Panc1 (cell line): Measurements from ENCODE around the gene RARRES2. TPM values are rescaled to one million over a fixed set of nuclear protein-coding genes. Genes with fewer than 3 reads are reported as not detected.
A peak's percentile ranks its signal among the peaks of the same experiment; 100 is the strongest.

Experiments used
- ATAC-seq: fragments of 200-7000 bp; cut with Tn5 transposase; 2 replicates; pipeline ENCODE4 v1.9.1; 2020; ENCODE audit warnings: mild to moderate bottlenecking, moderate library complexity
- BruUV-seq: library from RNA; stranded (reverse); fragments of 400-500 nt; replicated peaks from 2 replicates; lab custom pipeline; 2021; lab: Mats Ljungman, UMichigan
- CTCF ChIA-PET: fragments of 300-600 bp; sonication (Branson Sonifier 250); formaldehyde crosslinking; loops from one replicate; lab custom pipeline; 2022; ENCODE audit warnings: antibody characterized with exemption; lab: Charles Lee
- POLR2A ChIA-PET: fragments of 300-600 bp; sonication (Branson Sonifier 250); formaldehyde crosslinking; loops from one replicate; lab custom pipeline; 2022; ENCODE audit warnings: antibody characterized with exemption; lab: Charles Lee
- DNase-seq: peaks from one replicate; pipeline ENCODE4 v3.0.0-alpha.2; 2010; ENCODE audit warnings: low read depth, low spot score
- H3K27ac ChIP-seq: 2 replicates; pipeline ENCODE4 v1.5.1; 2011; ENCODE audit warnings: mild to moderate bottlenecking, low read length, inconsistent platforms
- H3K27me3 ChIP-seq: fragments of 200-500 bp; sonication (Bioruptor generic); 2 replicates; pipeline ENCODE4 v1.6.0; 2014; ENCODE audit warnings: low read length, inconsistent platforms; ENCODE audit not compliant: control insufficient read depth, insufficient read depth
- H3K36me3 ChIP-seq: fragments of 200-500 bp; sonication (Bioruptor generic); 2 replicates; pipeline ENCODE4 v1.5.1; 2014; ENCODE audit warnings: inconsistent platforms, mild to moderate bottlenecking, low read length, moderate library complexity; ENCODE audit not compliant: control insufficient read depth, insufficient read depth
- H3K4me1 ChIP-seq: 2 replicates; pipeline ENCODE4 v1.5.1; 2011; ENCODE audit warnings: inconsistent platforms, mild to moderate bottlenecking, low read length, moderate library complexity; ENCODE audit not compliant: control insufficient read depth, insufficient read depth
- H3K4me3 ChIP-seq, 2 experiments: 2 replicates each; pipeline ENCODE4 v1.5.1; 2011 to 2012; ENCODE audit warnings: low read depth in 2 of 2, low read length in 2 of 2, mild to moderate bottlenecking in 2 of 2, inconsistent platforms in 1 of 2, moderate library complexity in 1 of 2
- H3K9me3 ChIP-seq: fragments of 200-500 bp; sonication (Bioruptor generic); 2 replicates; pipeline ENCODE4 v1.5.1; 2014; ENCODE audit warnings: low read depth, mild to moderate bottlenecking, inconsistent platforms, low read length, moderate library complexity; ENCODE audit not compliant: control insufficient read depth, insufficient read depth
- CTCF ChIP-seq: fragments of 450-650 bp; IDR thresholded peaks from 2 replicates; pipeline ENCODE4 v1.5.1; 2017; ENCODE audit warnings: mild to moderate bottlenecking
- POLR2AphosphoS5 ChIP-seq: IDR thresholded peaks from 2 replicates; pipeline ENCODE4 v1.6.1; 2012; ENCODE audit warnings: mild to moderate bottlenecking, low read depth, low read length, moderate library complexity
- REST ChIP-seq, 2 experiments: IDR thresholded peaks; 2 replicates each; pipeline ENCODE4 v1.6.1; 2011 to 2012; ENCODE audit warnings: low read depth in 2 of 2, control low read depth in 1 of 2, low read length in 1 of 2, mild to moderate bottlenecking in 1 of 2, moderate library complexity in 1 of 2; ENCODE audit not compliant: insufficient read depth in 1 of 2
- SIN3A ChIP-seq: IDR thresholded peaks from 2 replicates; pipeline ENCODE4 v1.6.1; 2012; ENCODE audit warnings: low read depth, mild to moderate bottlenecking, low read length, moderate library complexity, borderline replicate concordance; ENCODE audit not compliant: insufficient read depth
- TCF7L2 ChIP-seq: IDR thresholded peaks from 2 replicates; pipeline ENCODE4 v1.6.1; 2011; ENCODE audit warnings: mild to moderate bottlenecking, low read depth, low read length, inconsistent platforms
- in situ Hi-C: cut with HindIII; loops from 2 replicates; pipeline ENCODE4 v1.10.0; 2016; ENCODE audit warnings: low sequenced_read_pairs, low pct_unique_long_range_greater_than_20kb
- intact Hi-C: fragments of 100-400 bp; cut with micrococcal nuclease; formaldehyde crosslinking; loops from one replicate; pipeline ENCODE4 v1.10.0; 2022; ENCODE audit not compliant: unreplicated experiment
- total RNA-seq: library from RNA; stranded (reverse); gene quantifications from one replicate; pipeline ENCODE4 v1.2.1, GENCODE V29; 2021; ENCODE audit not compliant: unreplicated experiment

RARRES2 gene
- total RNA-seq, 1 experiment from 2014 or later, result 1.1 TPM

GRCh38 chr7:150337659-150338081, 3.8 kb downstream of the RARRES2 start:
- peaks cover 3% of the 10 kb centered on the region; the same call in 1 of the 2 replicates for H3K4me1 ChIP-seq
- DNase-seq (no peak), ATAC-seq (0 out of 2 replicates have a peak, but pooled peaks have one; percentile 9)
- no peak overlapping the region for H3K4me3 ChIP-seq
- ChIA-PET POLR2A (no interaction called here), CTCF (no interaction called here)
- no peak overlapping the region for H3K27ac ChIP-seq
- in situ Hi-C loops, result no loop called here
- H3K9me3 ChIP-seq, result no peaks in the 10 kb centered on the region
- intact Hi-C loops, result no loop called here
- TF ChIP-seq POLR2AphosphoS5 (no peak), REST (IDR thresholded peaks at IDR 0.05; ENCODE audit: insufficient read depth in 1 of 2, low read depth in 2 of 2, low read length in 1 of 2) (no peak), TCF7L2 (no peak), SIN3A (no peak), CTCF (no peak)
- no TSS peak for BruUV-seq
- H3K36me3 ChIP-seq, result no peaks in the 10 kb centered on the region
- no peaks in the 10 kb centered on the region for H3K27me3 ChIP-seq

DNA sequence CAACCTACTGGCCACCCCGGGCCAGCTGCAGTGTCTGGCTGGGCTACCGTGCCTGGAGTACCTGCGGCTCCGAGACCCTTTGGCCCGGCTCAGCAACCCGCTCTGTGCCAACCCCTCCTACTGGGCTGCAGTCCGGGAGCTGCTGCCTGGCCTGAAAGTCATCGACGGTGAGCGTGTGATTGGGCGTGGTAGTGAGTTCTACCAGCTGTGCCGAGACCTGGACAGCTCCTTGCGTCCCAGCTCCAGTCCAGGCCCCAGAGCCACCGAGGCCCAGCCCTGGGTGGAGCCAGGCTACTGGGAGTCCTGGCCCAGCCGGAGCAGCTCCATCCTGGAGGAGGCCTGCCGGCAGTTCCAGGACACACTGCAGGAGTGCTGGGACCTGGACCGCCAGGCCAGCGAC, 4.2 kb downstream of the RARRES2 start:
- Histone ChIP-seq H3K27me3 (no peaks in the 10 kb centered on the region), H3K36me3 (no peaks in the 10 kb centered on the region), H3K27ac (no peak overlapping the region), H3K4me3 (no peak overlapping the region), H3K4me1 (peaks cover 3% of the 10 kb centered on the region; the same call in 1 of the 2 replicates), H3K9me3 (no peaks in the 10 kb centered on the region)
- DNase-seq (no peak), ATAC-seq (no peak)
- no peak for TF ChIP-seq TCF7L2
- TF ChIP-seq SIN3A, result no peak
- intact Hi-C loops, result no loop called here
- BruUV-seq, result no TSS peak
- ChIA-PET POLR2A (no interaction called here), CTCF (no interaction called here)
- in situ Hi-C loops, result no loop called here

- ChIA-PET CTCF (no interaction called here), POLR2A (no interaction called here)
- no peak for DNase-seq
- H3K27me3 ChIP-seq, result no peaks in the 10 kb centered on the region
- H3K9me3 ChIP-seq, result no peaks in the 10 kb centered on the region
- intact Hi-C loops, result no loop called here
- peaks cover 3% of the 10 kb centered on the region; the same call in 1 of the 2 replicates for H3K4me1 ChIP-seq
- ATAC-seq, result no peak
- H3K4me3 ChIP-seq, result no peak overlapping the region
- no peaks in the 10 kb centered on the region for H3K36me3 ChIP-seq
- H3K27ac ChIP-seq, result no peak overlapping the region
- no TSS peak for BruUV-seq
- TF ChIP-seq POLR2AphosphoS5 (no peak), CTCF (no peak), REST (IDR thresholded peaks at IDR 0.05; ENCODE audit: insufficient read depth in 1 of 2, low read depth in 2 of 2, low read length in 1 of 2) (no peak), TCF7L2 (no peak), SIN3A (no peak)
- in situ Hi-C loops, result no loop called here
Measured at GRCh38 chr7:150336746-150337145, 4.7 kb downstream of the RARRES2 start.
